ENCODE results near the gene MAB21L4. TPM values are rescaled to one million over a fixed set of nuclear protein-coding genes. Genes with fewer than 3 reads are reported as not detected.

Gene MAB21L4
- total and polyA plus RNA-seq, 2 of the 8 experiments (the other 6 are each of a cell fraction or from before 2014, with no cell fraction given): 0.11 TPM; not detected in 1

GRCh38 chr2:240894836-240895558, 959 bp downstream of the MAB21L4 start (continued):
- no peak for TF ChIP-seq POLR2A (IDR thresholded peaks at IDR 0.05; ENCODE audit: control extremely low read depth in 1 of 2, low read depth in 2 of 2, low read length in 2 of 2)

All from H1 (cell line).